Placental epithelial cell (primary cell): ENCODE measurements around the gene AVEN. TPM values are rescaled to one million over a fixed set of nuclear protein-coding genes. Genes with fewer than 3 reads are reported as not detected.

ENCODE experiments used
- total RNA-seq: library from RNA; depleted of rRNA; stranded (reverse); fragments of >200 nt; gene quantifications from 2 replicates; pipeline ENCODE4 v1.2.3, GENCODE V29; 2012

The AVEN gene, protein sequence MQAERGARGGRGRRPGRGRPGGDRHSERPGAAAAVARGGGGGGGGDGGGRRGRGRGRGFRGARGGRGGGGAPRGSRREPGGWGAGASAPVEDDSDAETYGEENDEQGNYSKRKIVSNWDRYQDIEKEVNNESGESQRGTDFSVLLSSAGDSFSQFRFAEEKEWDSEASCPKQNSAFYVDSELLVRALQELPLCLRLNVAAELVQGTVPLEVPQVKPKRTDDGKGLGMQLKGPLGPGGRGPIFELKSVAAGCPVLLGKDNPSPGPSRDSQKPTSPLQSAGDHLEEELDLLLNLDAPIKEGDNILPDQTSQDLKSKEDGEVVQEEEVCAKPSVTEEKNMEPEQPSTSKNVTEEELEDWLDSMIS
- 15.3 and 21.3 TPM in 2 replicates for total RNA-seq

DNA sequence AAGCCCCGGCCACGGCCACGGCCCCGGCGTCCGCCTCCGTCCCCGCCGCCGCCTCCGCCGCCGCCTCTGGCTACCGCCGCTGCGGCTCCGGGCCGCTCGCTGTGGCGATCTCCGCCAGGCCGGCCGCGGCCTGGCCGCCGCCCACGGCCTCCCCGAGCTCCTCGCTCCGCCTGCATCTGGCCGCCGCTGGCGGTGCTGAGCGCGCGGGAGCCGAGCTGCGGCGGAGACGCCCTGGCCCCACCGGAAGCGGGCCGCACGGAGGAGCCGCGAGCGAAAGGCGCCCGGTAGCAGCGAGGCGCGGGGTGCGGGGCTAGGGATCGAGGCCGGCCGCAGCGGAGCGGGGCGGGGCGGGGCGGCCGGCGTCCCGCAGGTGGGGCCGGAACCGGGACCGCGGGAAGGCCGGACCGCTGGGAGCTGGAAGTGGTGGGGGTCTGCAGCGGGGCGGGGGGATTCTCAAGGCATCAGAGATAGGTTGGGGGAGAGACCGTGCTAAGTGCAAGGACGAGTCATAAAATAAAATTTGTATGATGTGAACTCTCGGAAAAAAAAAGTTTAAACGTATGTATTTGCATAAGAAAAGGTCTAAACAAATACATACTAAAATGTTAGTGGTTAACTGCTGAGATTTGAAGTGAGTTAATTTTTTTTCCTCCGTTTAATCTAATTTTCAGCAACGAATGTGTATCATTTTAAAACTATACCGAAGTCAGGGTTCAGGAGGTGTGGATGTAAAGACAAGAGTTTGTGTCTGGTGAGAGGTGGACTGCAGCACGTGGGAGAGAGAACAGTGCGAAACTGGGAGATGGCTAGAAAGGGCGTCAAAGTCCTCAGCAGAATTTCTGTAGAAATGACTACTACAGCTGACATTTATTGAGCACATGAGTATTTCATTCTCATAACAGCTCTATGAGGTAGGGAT, at the start of gene AVEN:
AVEN (minus strand) TSS at position 334 of the 919 bp plus-strand sequence; CDS start at position 176, 158 bp downstream.

DNA sequence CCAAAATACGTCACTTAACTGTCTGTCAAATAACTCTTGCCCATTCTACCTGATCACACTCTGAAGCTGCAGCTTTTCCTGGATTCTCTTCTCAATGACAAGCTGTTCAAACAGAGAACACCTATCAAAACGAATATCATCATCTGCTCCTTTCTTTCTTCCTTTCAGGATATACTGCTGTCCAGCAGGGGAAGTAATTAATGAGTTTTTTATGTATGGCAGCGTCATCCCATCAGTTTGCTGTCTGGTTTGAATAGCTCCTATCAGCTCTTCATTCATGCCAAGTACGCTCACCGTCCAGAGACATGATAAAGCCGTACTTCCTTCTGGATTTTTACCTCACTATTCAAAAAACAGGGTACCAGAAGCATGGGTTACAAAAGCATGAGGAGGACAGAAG, 70.8 kb downstream of the AVEN start, which contains the start of gene CHRM5:
CHRM5 (plus strand) TSS at position 274 of the 400 bp plus-strand sequence. CDS start 94,221 bp downstream, outside the sequence.

Other genes starting within 250 kb of the AVEN start
- gene CHRM5, start 70.7 kb downstream of the AVEN start, total RNA-seq: under 0.01 and 0.11 TPM in 2 replicates
- gene EMC7, start 62.7 kb upstream of the AVEN start, total RNA-seq: 18.8 and 24.0 TPM in 2 replicates
- gene PGBD4, start 62.9 kb upstream of the AVEN start, total RNA-seq: 1.2 and 1.3 TPM in 2 replicates
- 40.8 and 41.2 TPM in 2 replicates for gene KATNBL1, start 170.9 kb upstream of the AVEN start, total RNA-seq
- gene EMC4, start 185.8 kb upstream of the AVEN start, total RNA-seq: 111 and 155 TPM in 2 replicates